ENCODE data around the gene PLPPR1.

PLPPR1 gene

DNA sequence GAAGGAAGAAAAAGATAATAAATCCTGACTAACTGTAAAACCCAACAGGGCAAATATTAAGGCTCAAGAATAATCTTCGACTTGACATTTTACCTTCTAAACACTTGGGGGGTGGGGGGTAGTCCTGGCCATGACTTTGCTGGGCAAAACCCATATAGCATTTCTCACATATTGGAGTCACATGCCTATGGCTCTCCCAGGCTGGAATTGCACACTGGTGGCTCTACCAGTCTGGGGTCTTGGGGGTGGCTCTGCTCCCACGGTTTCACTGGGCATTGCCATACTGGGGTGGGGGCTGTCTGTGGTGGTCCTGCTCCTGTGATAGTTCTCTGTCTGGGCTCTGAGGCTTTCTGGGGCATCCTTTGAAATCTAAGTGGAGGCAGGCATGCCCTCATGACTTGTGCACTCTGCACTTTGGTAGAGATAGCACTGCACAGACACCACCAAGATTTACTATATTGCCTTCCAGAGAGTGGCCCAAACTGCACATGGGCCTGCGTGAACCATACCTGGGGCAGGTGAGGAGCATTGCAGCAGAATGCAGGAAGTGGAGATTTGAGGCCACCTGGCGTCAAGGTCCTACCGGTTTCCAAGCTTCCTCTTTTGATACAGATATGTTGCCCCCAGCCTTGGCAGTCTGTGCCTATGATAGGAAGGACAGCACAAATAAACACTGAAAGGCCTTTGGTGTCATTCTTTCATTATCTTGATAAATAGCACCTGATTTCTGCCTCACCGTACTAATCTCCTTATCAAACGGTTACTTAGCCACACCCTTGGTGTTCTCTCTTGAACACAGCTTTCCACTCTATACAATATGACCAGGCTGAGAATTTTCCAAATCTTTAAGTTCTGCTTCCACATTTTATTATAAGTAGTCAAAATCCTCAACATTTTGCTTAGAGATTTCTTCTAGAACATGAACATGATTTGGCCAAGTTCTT is 326.5 kb downstream of the PLPPR1 start:
- H3K27ac ChIP-seq = peak overlapping the region; percentile 67; the same call in 1 of the 2 replicates
- TF ChIP-seq, protein P1, sequence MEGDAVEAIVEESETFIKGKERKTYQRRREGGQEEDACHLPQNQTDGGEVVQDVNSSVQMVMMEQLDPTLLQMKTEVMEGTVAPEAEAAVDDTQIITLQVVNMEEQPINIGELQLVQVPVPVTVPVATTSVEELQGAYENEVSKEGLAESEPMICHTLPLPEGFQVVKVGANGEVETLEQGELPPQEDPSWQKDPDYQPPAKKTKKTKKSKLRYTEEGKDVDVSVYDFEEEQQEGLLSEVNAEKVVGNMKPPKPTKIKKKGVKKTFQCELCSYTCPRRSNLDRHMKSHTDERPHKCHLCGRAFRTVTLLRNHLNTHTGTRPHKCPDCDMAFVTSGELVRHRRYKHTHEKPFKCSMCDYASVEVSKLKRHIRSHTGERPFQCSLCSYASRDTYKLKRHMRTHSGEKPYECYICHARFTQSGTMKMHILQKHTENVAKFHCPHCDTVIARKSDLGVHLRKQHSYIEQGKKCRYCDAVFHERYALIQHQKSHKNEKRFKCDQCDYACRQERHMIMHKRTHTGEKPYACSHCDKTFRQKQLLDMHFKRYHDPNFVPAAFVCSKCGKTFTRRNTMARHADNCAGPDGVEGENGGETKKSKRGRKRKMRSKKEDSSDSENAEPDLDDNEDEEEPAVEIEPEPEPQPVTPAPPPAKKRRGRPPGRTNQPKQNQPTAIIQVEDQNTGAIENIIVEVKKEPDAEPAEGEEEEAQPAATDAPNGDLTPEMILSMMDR (conservative IDR thresholded peaks at IDR 0.05) = no peak

DNA sequence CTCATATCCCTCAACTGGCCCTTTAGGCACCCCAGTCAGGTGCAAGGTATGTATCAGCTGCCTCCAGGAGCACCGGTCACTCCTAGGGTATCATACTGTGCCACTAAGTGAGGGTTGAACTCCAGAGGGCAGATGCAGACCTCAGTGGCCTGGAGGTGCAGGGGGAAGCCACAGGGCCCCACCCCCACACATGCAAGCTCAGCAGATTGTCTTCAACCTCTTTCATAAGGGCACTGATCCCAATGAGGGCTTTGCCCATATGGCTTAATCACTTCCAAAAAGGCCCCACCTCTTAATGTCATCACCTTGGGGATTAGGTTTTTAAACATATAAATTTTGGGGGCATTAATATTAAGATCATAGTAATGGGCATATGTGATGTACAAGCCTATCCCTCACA is 328.1 kb downstream of the PLPPR1 start:
- TF ChIP-seq, protein P1 (conservative IDR thresholded peaks at IDR 0.05) = no peak
- no peak overlapping the region for H3K27ac ChIP-seq

- TF ChIP-seq, protein P1 (conservative IDR thresholded peaks at IDR 0.05) = no peak
- H3K27ac ChIP-seq = no peak overlapping the region
Observed at GRCh38 chr9:101359679-101360078, 331.2 kb downstream of the PLPPR1 start.

DNA sequence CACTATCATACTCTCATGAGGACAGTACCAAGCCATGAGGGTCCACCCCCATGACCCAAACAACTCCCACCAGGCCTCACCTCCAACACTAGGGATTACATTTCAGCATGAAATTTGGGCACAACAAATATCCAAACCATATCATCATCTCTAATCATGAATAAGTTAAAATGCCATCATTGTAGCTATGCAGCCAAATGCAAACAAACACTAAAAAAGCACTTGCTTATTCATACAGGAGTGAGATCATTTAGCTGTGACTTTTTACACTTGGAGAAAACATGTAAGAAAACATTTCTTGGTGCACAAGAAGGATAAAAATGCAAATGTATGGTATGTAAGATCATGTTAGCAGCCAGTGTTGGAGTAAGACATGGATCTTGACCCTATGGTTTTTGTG is 332.1 kb downstream of the PLPPR1 start:
- no peak overlapping the region for H3K27ac ChIP-seq
- TF ChIP-seq, protein P1 (conservative IDR thresholded peaks at IDR 0.05) = no peak

GRCh38 chr9:101362450-101362849 is 333.9 kb downstream of the PLPPR1 start:
- no peak overlapping the region for H3K27ac ChIP-seq
- TF ChIP-seq, protein P1 (conservative IDR thresholded peaks at IDR 0.05) = no peak

DNA sequence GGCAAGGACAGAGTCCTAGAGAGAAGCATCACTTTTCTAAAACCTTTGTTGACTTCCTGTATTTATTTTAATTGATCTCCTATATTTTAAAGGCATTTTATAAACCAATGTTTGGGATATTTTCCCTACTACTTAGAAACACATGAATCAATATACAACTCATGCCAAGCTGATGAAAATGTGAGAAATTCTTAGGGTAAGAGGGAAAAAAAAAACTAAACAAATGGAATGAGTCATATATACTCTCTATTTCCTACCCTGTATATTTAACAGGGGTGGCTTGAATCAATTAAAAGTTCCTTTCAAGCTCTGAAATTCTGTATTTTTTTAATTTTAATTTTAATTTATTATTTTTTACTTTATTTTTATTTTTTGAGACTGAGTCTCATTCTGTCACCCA is 336.7 kb downstream of the PLPPR1 start:
- H3K27ac ChIP-seq = peak overlapping the region; percentile 69
- TF ChIP-seq, protein P1 (conservative IDR thresholded peaks at IDR 0.05) = no peak

- H3K27ac ChIP-seq = peak overlapping the region; percentile 69
- TF ChIP-seq, protein P1 (conservative IDR thresholded peaks at IDR 0.05) = no peak
Observed at GRCh38 chr9:101366038-101366756, 337.7 kb downstream of the PLPPR1 start.

All from VCaP (cell line).